Ecto neural progenitor cell (in vitro differentiated cells): ENCODE data around the gene SNAP23.
"Not testable (repeated sequence)": the region's sequence is repeated elsewhere in the genome, so short reads cannot be mapped to it uniquely, and the experiment has no call there.

Experiments
- DNase-seq: peaks from one replicate; pipeline ENCODE4 v3.0.0-alpha.2; 2018; ENCODE audit warnings: low spot score

SNAP23 gene

GRCh38 chr15:42498212-42499068, 3.0 kb downstream of the SNAP23 start:
- no peak for DNase-seq

- no peak for DNase-seq
Observed at GRCh38 chr15:42499858-42500609, 4.6 kb downstream of the SNAP23 start.

GRCh38 chr15:42502477-42502876, 7.0 kb downstream of the SNAP23 start:
- DNase-seq, result no peak

- DNase-seq, result no peak
Observed at GRCh38 chr15:42503825-42504224, 8.4 kb downstream of the SNAP23 start.

GRCh38 chr15:42504631-42505030, 9.2 kb downstream of the SNAP23 start:
- DNase-seq, result no peak

GRCh38 chr15:42507514-42507913, 12.1 kb downstream of the SNAP23 start:
- no peak for DNase-seq

- no peak for DNase-seq
Observed at GRCh38 chr15:42508263-42508690, 12.8 kb downstream of the SNAP23 start.

- no peak for DNase-seq
Observed at GRCh38 chr15:42510258-42511006, 15.0 kb downstream of the SNAP23 start.

- no peak for DNase-seq
Observed at GRCh38 chr15:42511007-42511391, 15.6 kb downstream of the SNAP23 start.

- DNase-seq, result no peak
Observed at GRCh38 chr15:42523331-42523730, 27.9 kb downstream of the SNAP23 start.

GRCh38 chr15:42528970-42529369, 33.5 kb downstream of the SNAP23 start:
- DNase-seq, result no peak

- no peak for DNase-seq
Observed at GRCh38 chr15:42533246-42533645, 37.8 kb downstream of the SNAP23 start.

GRCh38 chr15:42544853-42545629, 49.6 kb downstream of the SNAP23 start:
- DNase-seq, result no peak

GRCh38 chr15:42547918-42548248, 52.4 kb downstream of the SNAP23 start:
- DNase-seq, result no peak

GRCh38 chr15:42548249-42549031, 53.0 kb downstream of the SNAP23 start, which contains the start of the genes HAUS2 and LRRC57:
TSS of gene HAUS2 (plus strand) at chr15:42548838. CDS start at chr15:42548873, 35 bp downstream.
TSS of gene LRRC57 (minus strand) at chr15:42548793. CDS start at chr15:42548434, 359 bp downstream.
- peak; percentile 97 for DNase-seq

GRCh38 chr15:42549032-42549491, 53.6 kb downstream of the SNAP23 start:
- no peak for DNase-seq

- DNase-seq, result no peak
Observed at GRCh38 chr15:42549741-42550392, 54.4 kb downstream of the SNAP23 start.

- no peak for DNase-seq
Observed at GRCh38 chr15:42553554-42553953, 58.1 kb downstream of the SNAP23 start.

GRCh38 chr15:42556550-42557207, 61.2 kb downstream of the SNAP23 start:
- not testable (repeated sequence) for DNase-seq

GRCh38 chr15:42558739-42559138, 63.3 kb downstream of the SNAP23 start:
- no peak for DNase-seq
